GM12873 (cell line): ENCODE results near the gene B3GNT2.

Source experiments
- TF ChIP-seq, protein P1 (sequence below): IDR thresholded peaks from 2 replicates; pipeline ENCODE4 v1.5.1; 2012; ENCODE audit warnings: low read depth, mild to moderate bottlenecking, moderate library complexity, low read length, control low read depth; ENCODE audit not compliant: insufficient read depth; ENCODE audit errors: missing control alignments

Gene B3GNT2

GRCh38 chr2:62236499-62236898 is 40.6 kb downstream of the B3GNT2 start:
- TF ChIP-seq, protein P1, sequence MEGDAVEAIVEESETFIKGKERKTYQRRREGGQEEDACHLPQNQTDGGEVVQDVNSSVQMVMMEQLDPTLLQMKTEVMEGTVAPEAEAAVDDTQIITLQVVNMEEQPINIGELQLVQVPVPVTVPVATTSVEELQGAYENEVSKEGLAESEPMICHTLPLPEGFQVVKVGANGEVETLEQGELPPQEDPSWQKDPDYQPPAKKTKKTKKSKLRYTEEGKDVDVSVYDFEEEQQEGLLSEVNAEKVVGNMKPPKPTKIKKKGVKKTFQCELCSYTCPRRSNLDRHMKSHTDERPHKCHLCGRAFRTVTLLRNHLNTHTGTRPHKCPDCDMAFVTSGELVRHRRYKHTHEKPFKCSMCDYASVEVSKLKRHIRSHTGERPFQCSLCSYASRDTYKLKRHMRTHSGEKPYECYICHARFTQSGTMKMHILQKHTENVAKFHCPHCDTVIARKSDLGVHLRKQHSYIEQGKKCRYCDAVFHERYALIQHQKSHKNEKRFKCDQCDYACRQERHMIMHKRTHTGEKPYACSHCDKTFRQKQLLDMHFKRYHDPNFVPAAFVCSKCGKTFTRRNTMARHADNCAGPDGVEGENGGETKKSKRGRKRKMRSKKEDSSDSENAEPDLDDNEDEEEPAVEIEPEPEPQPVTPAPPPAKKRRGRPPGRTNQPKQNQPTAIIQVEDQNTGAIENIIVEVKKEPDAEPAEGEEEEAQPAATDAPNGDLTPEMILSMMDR, result no peak

DNA sequence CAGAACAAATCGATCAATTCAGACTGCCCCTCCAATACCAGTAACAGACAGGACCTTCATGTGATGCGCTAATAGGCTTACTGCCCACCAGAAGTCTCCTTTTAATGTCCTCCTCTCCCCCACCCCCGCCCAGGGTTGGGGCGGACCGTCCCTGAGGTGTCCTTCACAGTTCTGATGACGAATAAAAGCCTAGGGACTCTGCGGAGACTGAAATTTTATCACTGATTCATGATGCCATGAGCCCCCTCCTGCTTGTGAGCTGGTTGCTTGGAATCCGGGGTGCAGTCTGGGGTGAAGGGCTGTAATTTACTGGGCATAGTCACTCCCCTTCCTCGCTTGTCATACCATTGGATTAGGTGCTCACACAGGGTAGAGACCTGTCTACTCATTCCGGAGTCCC is 42.3 kb downstream of the B3GNT2 start:
- TF ChIP-seq, protein P1, result no peak

DNA sequence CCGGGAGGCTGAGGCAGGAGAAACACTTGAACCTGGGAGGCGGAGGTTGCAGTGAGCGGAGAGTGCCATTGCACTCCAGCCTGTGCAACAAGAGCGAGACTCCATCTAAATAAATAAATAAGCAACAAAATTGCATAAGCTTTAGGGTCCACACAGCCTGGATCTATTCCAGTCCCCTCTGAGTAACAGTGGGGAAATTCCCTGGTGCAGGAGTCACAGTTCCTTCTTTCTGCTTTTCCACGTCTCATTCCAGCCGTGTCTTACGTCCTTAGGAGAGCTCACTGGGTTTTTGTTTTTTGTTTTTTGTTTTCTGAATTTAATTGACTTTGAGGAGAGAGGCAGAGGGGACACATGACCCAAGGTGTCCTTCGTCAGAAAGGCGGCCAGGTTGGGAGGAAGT is 44.6 kb downstream of the B3GNT2 start:
- TF ChIP-seq, protein P1, result no peak

- TF ChIP-seq, protein P1, result no peak
Observed at GRCh38 chr2:62243983-62244382, 48.1 kb downstream of the B3GNT2 start.

DNA sequence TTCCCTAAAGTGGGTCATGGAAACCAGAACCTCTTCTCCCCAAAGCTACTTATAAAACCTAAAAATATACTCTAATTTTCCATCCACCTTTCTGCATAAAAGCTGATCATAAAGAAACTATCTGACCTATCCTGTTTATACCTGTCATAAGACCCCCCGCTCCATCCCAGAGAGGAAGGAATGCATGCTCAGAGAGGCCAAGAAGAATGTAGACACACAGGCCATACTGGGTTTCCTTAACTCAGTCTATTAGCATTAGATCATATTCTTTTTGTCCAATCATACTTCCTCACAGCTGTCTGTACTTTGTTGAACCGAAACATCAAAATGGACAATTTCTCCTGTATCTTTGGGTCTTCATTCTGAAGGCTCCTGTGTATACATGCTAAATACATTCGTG is 52.3 kb downstream of the B3GNT2 start:
- TF ChIP-seq, protein P1, result no peak

- TF ChIP-seq, protein P1, result no peak
Observed at GRCh38 chr2:62250239-62250638, 54.3 kb downstream of the B3GNT2 start.

- TF ChIP-seq, protein P1, result no peak
Observed at GRCh38 chr2:62254424-62255266, 58.7 kb downstream of the B3GNT2 start.
